ENCODE data around the gene KIAA0513.

Gene KIAA0513

DNA sequence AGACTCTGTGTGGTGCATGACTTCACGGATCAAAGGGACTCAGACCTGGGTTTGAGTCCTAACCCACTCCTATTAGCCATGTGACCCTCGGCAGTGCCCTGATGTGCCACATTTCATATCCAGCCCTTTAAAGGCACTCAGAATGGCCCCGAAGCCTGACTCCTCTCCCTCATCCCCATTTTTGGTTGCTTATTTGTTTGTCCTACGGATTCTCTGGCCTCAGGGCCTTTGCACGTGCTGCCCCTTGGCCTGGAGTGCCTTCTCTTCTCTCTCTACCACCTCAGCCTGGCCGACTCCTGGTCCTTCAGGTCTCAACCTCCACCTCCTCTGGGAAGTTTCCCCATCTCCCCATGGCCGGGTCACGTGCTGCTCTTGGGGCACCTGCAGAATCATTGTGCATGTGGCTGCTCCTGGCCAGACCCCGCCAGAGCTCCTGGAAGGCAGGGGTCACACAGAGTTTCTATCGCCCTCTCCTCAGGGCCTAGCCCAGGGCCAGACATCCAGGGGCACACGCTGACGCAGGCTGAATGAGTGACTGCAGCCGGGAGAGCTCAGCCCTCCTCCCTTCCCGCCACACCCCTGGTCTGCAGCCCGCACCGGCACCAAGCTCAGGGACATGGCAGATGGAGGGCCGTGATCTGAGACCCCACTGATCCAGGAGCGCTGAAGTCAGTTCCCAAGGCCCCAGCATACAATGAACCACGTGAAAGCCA lies 106.6 kb downstream of the KIAA0513 start:
- DNase-seq (ENCODE audit: low read depth in 2 of 2) = no peak

DNA sequence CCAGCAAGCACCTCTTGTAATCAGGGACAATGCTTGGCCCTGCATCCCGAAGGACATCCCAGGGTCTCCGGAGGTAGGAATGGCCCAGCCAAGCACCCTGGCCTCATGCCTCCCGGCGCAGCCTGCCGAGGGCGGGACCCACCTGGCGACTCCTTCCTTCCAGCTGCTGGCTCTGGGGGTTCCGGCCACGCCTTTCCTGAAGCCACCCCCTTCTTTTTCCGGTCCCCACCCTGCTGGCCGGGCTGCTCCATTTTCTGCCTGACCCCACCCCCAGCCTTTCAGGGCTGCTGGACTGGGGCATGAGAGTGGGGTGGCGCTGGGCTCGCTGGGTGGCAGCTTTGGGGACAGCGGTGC lies 107.2 kb downstream of the KIAA0513 start:
- DNase-seq (ENCODE audit: low read depth in 2 of 2) = no peak

- no peak for DNase-seq (ENCODE audit: low read depth in 2 of 2)
Observed at GRCh38 chr16:85136213-85136701, 108.7 kb downstream of the KIAA0513 start.

- no peak for DNase-seq (ENCODE audit: low read depth in 2 of 2)
Observed at GRCh38 chr16:85136702-85137322, 109.2 kb downstream of the KIAA0513 start.

DNA sequence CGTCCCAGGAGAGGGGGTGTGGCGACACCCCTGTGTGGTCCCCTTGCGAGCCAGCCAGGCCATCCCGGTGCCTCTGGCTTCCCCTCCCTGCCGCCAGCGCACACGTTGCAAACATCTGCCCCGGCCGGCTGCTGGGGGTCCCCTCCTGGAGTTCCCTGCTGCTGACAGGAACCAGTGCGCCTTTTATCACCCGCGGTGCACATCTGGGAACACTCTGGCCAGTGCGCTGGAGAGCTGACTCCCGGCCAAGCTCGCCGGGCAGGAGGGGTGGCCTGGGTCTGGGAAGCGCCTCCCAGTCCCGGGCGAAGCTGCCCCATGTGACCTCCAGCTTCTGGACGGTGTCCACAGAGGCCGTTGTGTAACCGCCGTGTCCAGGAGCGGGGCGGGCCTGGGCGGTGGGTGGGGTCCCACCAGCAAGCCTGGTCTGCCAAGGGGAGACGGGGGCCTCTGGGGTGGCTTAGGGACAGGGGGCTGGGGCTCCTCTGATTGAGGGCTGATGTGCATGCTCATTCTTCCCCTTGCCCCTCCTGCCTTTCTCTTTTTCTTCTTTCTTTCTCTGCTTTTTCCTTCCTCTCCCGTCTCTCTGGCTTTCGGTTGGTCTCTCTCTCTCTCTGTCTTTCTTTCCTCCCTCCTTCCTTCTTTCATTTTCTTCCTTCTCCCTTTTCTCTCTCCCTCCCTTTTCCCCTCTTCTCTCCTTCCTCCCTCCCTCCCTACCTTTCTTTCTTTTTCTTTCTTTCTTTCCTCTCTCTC lies 109.9 kb downstream of the KIAA0513 start:
- DNase-seq (ENCODE audit: low read depth in 2 of 2) = no peak

GRCh38 chr16:85138073-85138824 lies 110.7 kb downstream of the KIAA0513 start:
- no peak for DNase-seq (ENCODE audit: low read depth in 2 of 2)

- no peak for DNase-seq (ENCODE audit: low read depth in 2 of 2)
Observed at GRCh38 chr16:85138825-85139627, 111.4 kb downstream of the KIAA0513 start.

GRCh38 chr16:85139881-85140339 lies 112.3 kb downstream of the KIAA0513 start:
- no peak for DNase-seq (ENCODE audit: low read depth in 2 of 2)

DNA sequence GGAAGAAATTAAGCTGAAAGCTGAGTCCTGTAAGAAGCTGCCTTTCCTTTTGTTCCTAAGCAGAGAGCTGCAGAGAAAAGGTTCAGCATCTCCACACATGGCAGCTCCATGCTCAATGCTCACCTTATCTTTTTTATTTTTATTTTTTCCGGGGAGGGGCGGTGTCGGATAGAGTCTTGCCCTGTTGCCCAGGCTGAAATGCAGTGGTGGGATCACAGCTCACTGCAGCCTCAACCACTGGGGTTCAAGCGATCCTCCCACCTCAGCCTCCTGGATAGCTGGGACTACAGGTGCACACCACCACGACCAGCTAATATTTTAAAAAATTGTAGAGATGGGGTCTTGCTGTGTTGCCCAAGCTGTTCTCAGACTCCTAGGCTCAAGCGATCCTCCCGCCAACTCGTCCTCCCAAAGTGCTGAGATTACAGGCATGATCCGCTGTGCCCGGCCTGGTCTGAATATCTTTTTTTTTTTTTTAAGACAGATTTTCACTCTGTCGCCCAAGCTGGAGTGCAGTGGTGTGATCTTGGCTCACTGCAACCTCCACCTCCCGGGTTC lies 112.9 kb downstream of the KIAA0513 start:
- DNase-seq (ENCODE audit: low read depth in 2 of 2) = no peak

- no peak for DNase-seq (ENCODE audit: low read depth in 2 of 2)
Observed at GRCh38 chr16:85141491-85142128, 114.0 kb downstream of the KIAA0513 start.

DNA sequence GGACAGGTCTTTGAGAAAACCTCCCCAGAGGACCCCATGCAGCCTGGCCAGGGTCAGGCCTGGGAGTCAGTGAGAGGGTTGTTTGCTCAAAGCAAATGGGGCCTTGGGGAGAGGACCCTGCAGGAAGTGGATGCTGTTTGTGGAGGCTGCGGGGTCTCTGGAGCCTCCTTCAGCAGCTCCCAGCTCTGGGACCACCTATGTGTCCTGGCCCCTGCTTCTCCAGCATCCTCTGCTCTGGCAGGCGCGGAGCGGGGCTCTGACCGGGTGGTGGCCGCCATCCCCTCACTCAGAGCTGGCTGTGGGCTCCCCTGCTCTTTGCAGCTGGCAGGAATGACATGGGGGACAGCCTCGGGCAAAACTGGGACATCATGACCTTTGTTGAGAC lies 114.5 kb downstream of the KIAA0513 start:
- no peak for DNase-seq (ENCODE audit: low read depth in 2 of 2)

DNA sequence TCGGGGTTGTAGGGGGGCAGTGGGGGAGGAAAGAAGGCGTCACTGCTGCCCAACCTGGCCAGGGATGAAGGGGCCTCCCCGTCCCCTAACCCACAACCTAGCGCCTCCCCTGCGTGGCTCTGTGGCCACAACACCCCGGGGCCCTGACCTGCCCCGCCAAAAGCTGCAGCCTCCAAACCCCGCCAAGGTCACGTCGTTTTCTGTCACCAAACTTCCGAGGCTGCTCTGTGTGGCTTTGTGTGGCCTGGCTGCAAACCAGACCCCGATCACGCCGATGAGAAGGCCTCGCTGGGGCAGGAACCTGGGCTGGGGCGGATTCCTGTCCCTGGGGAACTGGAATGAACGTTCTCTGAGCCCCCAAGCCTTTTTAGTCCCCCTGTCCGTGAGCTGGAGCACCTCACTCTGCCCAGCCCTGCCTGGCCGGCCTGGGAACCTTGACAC lies 115.2 kb downstream of the KIAA0513 start:
- no peak for DNase-seq (ENCODE audit: low read depth in 2 of 2)

All from fibroblast of skin of left biceps (primary cell).